BE2C (cell line): Measurements from ENCODE around the gene WRAP53.

Experiments used
- DNase-seq: peaks from one replicate; pipeline ENCODE4 v3.0.0-alpha.2; 2020
- H3K27me3 ChIP-seq: fragments of 250-450 bp; sonication (Bioruptor Pico); 2 replicates; pipeline ENCODE4 v1.5.1; 2020; ENCODE audit warnings: mild to moderate bottlenecking
- H3K36me3 ChIP-seq: fragments of 250-450 bp; sonication (Bioruptor Pico); 2 replicates; pipeline ENCODE4 v1.5.1; 2020; ENCODE audit warnings: mild to moderate bottlenecking
- H3K4me1 ChIP-seq: fragments of 250-450 bp; sonication (Bioruptor Pico); 2 replicates; pipeline ENCODE4 v1.5.1; 2020
- H3K4me3 ChIP-seq: 2 replicates; pipeline ENCODE4 v1.5.1; 2011; ENCODE audit warnings: low read depth, low read length
- H3K9me3 ChIP-seq: fragments of 250-450 bp; sonication (Bioruptor Pico); 2 replicates; pipeline ENCODE4 v1.5.1; 2020
- TF ChIP-seq, protein P1 (sequence below): IDR thresholded peaks from 2 replicates; pipeline ENCODE4 v1.5.1; 2012; ENCODE audit warnings: mild to moderate bottlenecking, low read depth, low read length

WRAP53 gene

DNA sequence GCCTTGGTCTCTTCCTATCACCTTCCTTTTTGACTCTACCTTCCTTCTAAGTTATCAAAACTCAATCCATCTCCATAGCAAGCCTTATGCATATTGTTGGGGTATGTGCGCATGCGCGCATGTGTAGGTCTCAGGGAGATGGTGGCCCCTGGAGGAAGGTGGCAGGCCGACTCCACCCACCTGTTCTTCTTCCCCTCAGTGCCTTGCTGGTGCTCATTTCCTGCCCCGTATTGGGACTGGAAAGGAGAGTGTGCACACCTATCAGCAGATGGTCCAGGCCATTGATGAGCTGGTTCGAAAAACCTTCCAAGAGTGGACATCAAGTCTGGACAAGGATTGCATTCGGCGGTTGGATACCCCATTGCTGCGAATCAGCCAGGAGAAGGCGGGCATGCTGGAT lies 54.5 kb downstream of the WRAP53 start:
- no peak for DNase-seq
- Histone ChIP-seq H3K4me3 (no peak overlapping the region), H3K27me3 (peaks cover 6% of the 10 kb centered on the region), H3K9me3 (no peaks in the 10 kb centered on the region), H3K36me3 (no peaks in the 10 kb centered on the region), H3K4me1 (no peaks in the 10 kb centered on the region)
- TF ChIP-seq, protein P1, sequence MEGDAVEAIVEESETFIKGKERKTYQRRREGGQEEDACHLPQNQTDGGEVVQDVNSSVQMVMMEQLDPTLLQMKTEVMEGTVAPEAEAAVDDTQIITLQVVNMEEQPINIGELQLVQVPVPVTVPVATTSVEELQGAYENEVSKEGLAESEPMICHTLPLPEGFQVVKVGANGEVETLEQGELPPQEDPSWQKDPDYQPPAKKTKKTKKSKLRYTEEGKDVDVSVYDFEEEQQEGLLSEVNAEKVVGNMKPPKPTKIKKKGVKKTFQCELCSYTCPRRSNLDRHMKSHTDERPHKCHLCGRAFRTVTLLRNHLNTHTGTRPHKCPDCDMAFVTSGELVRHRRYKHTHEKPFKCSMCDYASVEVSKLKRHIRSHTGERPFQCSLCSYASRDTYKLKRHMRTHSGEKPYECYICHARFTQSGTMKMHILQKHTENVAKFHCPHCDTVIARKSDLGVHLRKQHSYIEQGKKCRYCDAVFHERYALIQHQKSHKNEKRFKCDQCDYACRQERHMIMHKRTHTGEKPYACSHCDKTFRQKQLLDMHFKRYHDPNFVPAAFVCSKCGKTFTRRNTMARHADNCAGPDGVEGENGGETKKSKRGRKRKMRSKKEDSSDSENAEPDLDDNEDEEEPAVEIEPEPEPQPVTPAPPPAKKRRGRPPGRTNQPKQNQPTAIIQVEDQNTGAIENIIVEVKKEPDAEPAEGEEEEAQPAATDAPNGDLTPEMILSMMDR: no peak

DNA sequence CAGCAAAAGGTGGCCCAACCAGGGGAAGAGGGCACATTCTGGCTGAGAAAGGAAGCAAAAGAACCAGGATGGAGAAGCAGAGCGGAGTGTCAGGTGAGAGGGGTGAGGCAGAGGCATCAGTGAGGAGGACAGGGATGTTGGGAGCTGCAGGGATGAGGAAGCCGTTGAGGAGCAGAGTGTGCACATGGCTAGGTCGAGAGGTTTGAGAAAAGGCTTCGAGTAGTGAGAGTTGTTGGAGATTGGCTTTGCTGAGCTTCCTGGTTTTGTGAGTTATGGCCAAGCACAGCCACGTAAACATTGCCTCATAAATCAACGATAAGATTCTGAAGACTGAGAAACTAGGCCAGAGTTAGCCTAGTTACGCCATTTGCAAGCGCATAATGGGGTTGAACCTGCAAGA lies 56.1 kb downstream of the WRAP53 start:
- no peaks in the 10 kb centered on the region for H3K4me1 ChIP-seq
- no peaks in the 10 kb centered on the region for H3K9me3 ChIP-seq
- H3K27me3 ChIP-seq: peaks cover 6% of the 10 kb centered on the region
- H3K4me3 ChIP-seq: no peak overlapping the region
- no peaks in the 10 kb centered on the region for H3K36me3 ChIP-seq
- DNase-seq: no peak
- TF ChIP-seq, protein P1: no peak

DNA sequence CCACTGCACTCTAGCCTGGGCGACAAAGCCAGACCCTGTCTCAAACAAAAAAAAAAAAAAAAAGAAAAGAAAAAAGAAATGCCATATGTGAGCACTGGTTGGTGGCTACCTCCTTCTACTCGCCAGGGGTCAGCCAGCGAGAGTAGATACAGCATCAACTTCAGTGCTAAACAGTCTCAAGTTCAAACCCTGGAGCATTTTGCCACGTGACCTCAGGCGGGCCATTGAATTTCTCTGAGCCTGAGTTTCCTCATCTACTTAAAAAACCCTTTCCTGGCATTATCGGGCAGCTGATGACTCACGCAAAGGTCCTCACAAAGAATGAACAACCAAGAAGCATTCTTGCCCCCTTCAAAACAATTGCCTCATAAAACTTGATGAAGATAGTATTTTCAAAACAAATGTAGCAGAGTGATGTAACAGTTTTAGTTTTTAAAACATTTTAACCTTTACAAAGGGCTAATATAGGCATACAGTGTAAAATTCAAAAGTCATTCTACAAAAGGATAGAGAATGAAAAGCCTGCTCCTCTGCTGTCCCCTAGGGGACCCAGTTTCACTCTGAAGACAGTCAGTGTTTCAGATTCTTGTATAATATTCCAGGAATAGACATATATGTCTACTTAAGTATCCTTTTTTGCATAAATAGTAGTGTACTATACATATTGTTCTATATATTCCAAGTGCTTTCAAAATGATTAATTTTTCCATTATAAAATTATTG lies 57.6 kb downstream of the WRAP53 start:
- Histone ChIP-seq H3K36me3 (no peaks in the 10 kb centered on the region), H3K4me1 (no peaks in the 10 kb centered on the region), H3K9me3 (no peaks in the 10 kb centered on the region), H3K27me3 (no peaks in the 10 kb centered on the region), H3K4me3 (no peak overlapping the region)
- TF ChIP-seq, protein P1: no peak
- no peak for DNase-seq

DNA sequence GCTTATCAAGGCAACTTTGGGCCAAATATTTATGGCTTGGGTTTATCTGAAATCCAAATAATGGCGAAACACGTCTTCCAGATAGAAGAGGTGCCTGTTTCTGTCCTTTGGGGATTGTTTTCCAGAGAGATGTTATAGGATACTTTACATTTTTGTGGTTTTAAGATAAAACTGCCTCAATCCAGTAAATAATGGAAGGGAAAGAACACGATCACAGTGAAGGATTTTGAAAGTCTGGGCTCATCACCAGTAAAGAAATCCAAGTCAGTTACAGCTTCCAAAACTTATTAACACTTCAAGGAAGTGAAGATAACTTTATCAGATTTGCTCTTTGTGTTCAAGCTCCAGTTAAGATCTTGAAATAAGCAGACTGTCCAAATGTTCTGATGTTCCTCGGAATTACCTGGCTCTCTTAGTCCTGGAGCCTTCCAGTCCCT lies 59.4 kb downstream of the WRAP53 start:
- TF ChIP-seq, protein P1: no peak
- no peak for DNase-seq
- no peaks in the 10 kb centered on the region for H3K9me3 ChIP-seq
- H3K4me3 ChIP-seq: no peak overlapping the region
- no peaks in the 10 kb centered on the region for H3K36me3 ChIP-seq
- H3K4me1 ChIP-seq: no peaks in the 10 kb centered on the region
- no peaks in the 10 kb centered on the region for H3K27me3 ChIP-seq

DNA sequence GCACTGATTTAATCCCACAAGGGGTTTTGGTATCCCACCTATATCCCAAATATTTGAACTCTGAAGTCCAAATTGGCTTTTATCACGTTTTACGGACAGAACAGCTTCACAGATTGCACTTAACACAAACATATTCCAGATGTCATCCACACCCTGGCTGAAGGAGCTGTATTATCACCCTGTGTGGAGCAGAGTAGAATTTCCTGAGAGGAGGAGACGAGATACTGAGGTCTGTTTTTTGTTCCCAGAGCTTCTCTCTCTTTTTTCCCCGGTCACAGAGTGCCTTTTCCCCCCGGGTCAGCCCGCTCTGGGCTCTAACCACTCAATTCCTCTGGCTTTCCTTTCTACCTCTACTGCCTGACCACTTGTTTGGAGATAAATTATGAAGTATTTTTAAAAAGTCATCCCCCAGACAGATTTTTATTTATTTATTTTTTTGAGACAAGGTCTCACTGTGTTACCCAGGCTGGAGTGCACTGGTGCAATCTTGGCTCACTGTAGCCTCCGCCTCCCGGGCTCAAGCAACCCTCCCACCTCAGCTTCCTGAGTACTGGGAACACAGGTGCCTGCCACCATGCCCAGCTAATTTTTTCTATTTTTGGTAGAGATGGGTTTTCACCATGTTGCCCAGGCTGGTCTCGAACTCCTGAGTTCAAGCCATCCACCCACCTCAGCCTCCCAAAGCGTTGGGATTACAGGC lies 59.9 kb downstream of the WRAP53 start:
- no peaks in the 10 kb centered on the region for H3K9me3 ChIP-seq
- no peaks in the 10 kb centered on the region for H3K27me3 ChIP-seq
- no peaks in the 10 kb centered on the region for H3K4me1 ChIP-seq
- no peak overlapping the region for H3K4me3 ChIP-seq
- TF ChIP-seq, protein P1: no peak
- no peaks in the 10 kb centered on the region for H3K36me3 ChIP-seq
- no peak for DNase-seq

DNA sequence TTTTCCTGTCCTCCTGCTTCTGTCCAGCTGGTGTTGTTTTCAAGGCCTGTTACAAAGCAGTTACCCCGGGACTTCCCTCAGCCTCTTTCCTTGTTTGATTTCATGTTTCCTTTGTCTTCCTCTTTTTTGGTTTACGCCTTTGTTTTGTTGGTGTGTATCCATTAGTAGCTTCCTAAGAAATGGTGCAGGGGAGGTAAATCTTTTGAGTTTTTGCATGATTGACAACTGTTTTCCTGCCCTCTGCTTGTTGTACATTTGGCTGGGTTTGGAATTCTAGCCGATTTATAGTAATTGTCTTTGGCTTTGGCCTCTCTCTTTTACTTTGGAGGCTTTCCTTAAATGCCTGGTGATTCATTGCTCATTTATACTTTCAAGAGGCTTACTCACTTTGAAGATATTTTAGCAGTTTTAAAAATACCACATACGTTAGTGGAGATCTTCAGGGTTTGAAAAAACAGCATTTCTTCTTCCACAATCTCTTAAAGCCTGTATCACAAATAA lies 62.1 kb downstream of the WRAP53 start:
- H3K4me3 ChIP-seq: no peak overlapping the region
- DNase-seq: no peak

More for the DNA sequence above, 62.1 kb downstream of the WRAP53 start:
- no peaks in the 10 kb centered on the region for H3K9me3 ChIP-seq
- no peaks in the 10 kb centered on the region for H3K27me3 ChIP-seq
- TF ChIP-seq, protein P1: no peak
- no peaks in the 10 kb centered on the region for H3K4me1 ChIP-seq
- no peaks in the 10 kb centered on the region for H3K36me3 ChIP-seq
